Effector memory CD8-positive, alpha-beta T cell (primary cell): ENCODE data around the gene CCSAP.
A peak's percentile ranks its signal among the peaks of the same experiment; 100 is the strongest.
"Not testable (repeated sequence)": the region's sequence is repeated elsewhere in the genome, so short reads cannot be mapped to it uniquely, and the experiment has no call there.

ENCODE experiments used
- ATAC-seq: fragments of 150-1000 bp; cut with Tn5 transposase; replicated peaks from 2 replicates; pipeline ENCODE4 v1.10.0; 2021; ENCODE audit warnings: mild to moderate bottlenecking, moderate library complexity
- DNase-seq, 3 experiments: peaks; one replicate each; pipeline ENCODE4 v3.0.0; 2021
- H3K27ac Mint-ChIP-seq, 2 donors: one replicate each; pipeline ENCODE4 v1.8.0; 2022; ENCODE audit warnings: mild to moderate bottlenecking in 2 of 2, mixed read lengths in 2 of 2, moderate library complexity in 2 of 2
- H3K27me3 Mint-ChIP-seq, 2 donors: one replicate each; pipeline ENCODE4 v1.8.0; 2022; ENCODE audit warnings: mixed read lengths in 2 of 2
- H3K36me3 Mint-ChIP-seq: one replicate; pipeline ENCODE4 v1.8.0; 2022; ENCODE audit warnings: mild to moderate bottlenecking, moderate library complexity, mixed read lengths; ENCODE audit not compliant: insufficient read depth
- H3K4me1 Mint-ChIP-seq, 2 donors: one replicate each; pipeline ENCODE4 v1.8.0; 2022; ENCODE audit warnings: low read depth in 2 of 2, mixed read lengths in 2 of 2
- H3K4me3 Mint-ChIP-seq, 2 donors: one replicate each; pipeline ENCODE4 v1.8.0; 2022; ENCODE audit warnings: mild to moderate bottlenecking in 2 of 2, mixed read lengths in 2 of 2, moderate library complexity in 2 of 2
- H3K9me3 Mint-ChIP-seq, 2 donors: one replicate each; pipeline ENCODE4 v1.8.0; 2022; ENCODE audit warnings: mixed read lengths in 2 of 2

CCSAP gene

GRCh38 chr1:229328598-229329362, 14.1 kb downstream of the CCSAP start:
- no peak for ATAC-seq
- peaks cover 7 to 27% of the 10 kb centered on the region in 2 donors for H3K4me1 Mint-ChIP-seq
- H3K9me3 Mint-ChIP-seq = no peaks in the 10 kb centered on the region
- no peak for DNase-seq
- H3K27me3 Mint-ChIP-seq = no peaks in the 10 kb centered on the region
- no peak overlapping the region for H3K4me3 Mint-ChIP-seq
- peak overlapping the region; percentile 44 to 99 for H3K27ac Mint-ChIP-seq
- H3K36me3 Mint-ChIP-seq = peaks cover 37% of the 10 kb centered on the region

DNA sequence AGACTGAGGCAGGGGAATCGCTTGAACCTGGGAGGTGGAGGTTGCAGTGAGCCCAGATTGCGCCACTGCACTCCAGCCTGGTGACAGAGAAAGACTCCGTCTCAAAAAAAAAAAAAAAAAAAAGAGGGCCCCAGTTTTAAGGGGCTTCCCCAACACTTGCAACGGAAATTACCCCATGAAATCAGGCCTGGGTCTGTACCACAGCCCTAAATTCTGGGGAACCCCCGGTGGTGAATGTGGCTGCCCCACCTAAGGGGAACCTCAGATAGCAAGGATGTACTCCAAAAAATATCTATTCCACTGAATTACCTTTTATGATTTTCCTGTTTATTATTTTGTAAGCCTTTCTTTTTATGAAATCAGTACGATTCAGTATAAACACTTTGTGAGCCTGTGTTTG, 15.1 kb downstream of the CCSAP start:
- not testable (repeated sequence) for H3K9me3 Mint-ChIP-seq, H3K27me3 Mint-ChIP-seq
- peak; percentile 90 for ATAC-seq
- H3K4me3 Mint-ChIP-seq = peak overlapping the region in 1 of 2 donors; percentile 55
- peak in 2 of 3 experiments; percentile 44 to 50 for DNase-seq
- H3K4me1 Mint-ChIP-seq = peaks cover 7 to 27% of the 10 kb centered on the region in 2 donors
- peak overlapping the region in 1 of 2 donors; percentile 99 for H3K27ac Mint-ChIP-seq
- H3K36me3 Mint-ChIP-seq = peaks cover 43% of the 10 kb centered on the region

- H3K9me3 Mint-ChIP-seq = no peaks in the 10 kb centered on the region
- peaks cover 39% of the 10 kb centered on the region for H3K36me3 Mint-ChIP-seq
- H3K4me1 Mint-ChIP-seq = peaks cover 7 to 27% of the 10 kb centered on the region in 2 donors
- DNase-seq (peak in 1 of 3 experiments; percentile 11), ATAC-seq (peak; percentile 51)
- H3K4me3 Mint-ChIP-seq = peak overlapping the region in 1 of 2 donors; percentile 89
- no peaks in the 10 kb centered on the region for H3K27me3 Mint-ChIP-seq
- H3K27ac Mint-ChIP-seq = peak overlapping the region in 1 of 2 donors; percentile 99
Measured at GRCh38 chr1:229326601-229327000, 16.2 kb downstream of the CCSAP start.

DNA sequence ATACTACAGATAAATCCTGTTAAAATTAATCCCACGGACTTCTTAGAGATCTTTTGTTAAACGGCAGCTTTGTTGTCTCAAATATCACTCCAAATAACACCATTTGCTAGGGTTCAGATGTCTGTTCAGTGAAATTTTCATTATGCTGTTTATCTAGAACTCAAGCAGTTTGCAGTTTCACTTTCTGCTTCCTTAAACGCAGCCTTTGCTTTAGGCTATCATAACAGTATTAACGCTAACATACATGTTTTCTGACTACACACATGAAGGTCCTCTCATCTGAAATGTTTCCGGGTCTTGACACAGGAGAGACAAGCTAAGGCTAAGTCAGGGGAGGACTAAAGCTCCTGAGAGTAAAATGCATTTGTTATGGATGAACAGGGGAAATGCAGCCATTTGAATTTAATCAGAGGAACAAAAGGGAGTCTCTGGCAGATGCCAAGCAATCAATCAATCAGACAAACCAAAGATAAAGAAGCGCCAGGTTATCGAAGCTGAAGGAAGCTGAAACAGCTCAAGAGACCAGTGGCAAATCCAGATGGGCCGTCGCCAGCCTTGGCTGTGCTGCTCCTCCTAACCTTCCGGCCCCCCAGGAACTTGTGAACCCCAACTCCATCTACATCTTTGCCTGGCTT, 16.9 kb downstream of the CCSAP start:
- Mint-ChIP-seq H3K9me3 (no peaks in the 10 kb centered on the region), H3K4me3 (peak overlapping the region; percentile 16 to 89), H3K27me3 (no peaks in the 10 kb centered on the region), H3K36me3 (peaks cover 39% of the 10 kb centered on the region), H3K27ac (peak overlapping the region; percentile 11 to 99), H3K4me1 (peaks cover 7 to 27% of the 10 kb centered on the region in 2 donors)
- DNase-seq = no peak
- no peak for ATAC-seq

DNA sequence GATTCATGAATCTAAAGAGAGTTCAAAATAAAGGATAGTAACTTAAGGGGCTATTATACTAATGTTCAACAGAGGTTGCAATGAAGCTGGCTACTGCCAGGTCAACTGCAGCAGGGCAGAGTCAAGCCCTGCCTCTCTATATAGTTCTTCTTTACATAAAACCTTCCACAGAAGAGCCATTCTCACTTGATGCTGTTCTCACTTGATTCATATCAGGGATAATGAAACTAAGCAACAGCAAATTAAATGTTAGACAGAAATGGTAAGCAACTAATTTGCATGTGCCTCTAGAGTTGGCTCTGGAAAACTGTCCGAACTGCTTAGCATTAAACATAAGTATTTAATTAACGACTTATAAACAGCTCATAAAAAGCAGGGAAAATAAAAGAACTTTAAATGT, 17.4 kb downstream of the CCSAP start:
- Mint-ChIP-seq H3K9me3 (no peaks in the 10 kb centered on the region), H3K27ac (peak overlapping the region; percentile 11 to 99), H3K4me1 (peaks cover 7 to 27% of the 10 kb centered on the region in 2 donors), H3K27me3 (no peaks in the 10 kb centered on the region), H3K36me3 (peaks cover 45% of the 10 kb centered on the region), H3K4me3 (peak overlapping the region; percentile 16 to 89)
- ATAC-seq = no peak
- no peak for DNase-seq

GRCh38 chr1:229323885-229324553, 18.8 kb downstream of the CCSAP start:
- H3K27me3 Mint-ChIP-seq = no peaks in the 10 kb centered on the region
- no peaks in the 10 kb centered on the region for H3K9me3 Mint-ChIP-seq
- peaks cover 55% of the 10 kb centered on the region for H3K36me3 Mint-ChIP-seq
- ATAC-seq = no peak
- H3K27ac Mint-ChIP-seq = peak overlapping the region in 1 of 2 donors; percentile 99
- H3K4me1 Mint-ChIP-seq = peaks cover 3 to 22% of the 10 kb centered on the region in 2 donors
- H3K4me3 Mint-ChIP-seq = no peak overlapping the region
- no peak for DNase-seq

DNA sequence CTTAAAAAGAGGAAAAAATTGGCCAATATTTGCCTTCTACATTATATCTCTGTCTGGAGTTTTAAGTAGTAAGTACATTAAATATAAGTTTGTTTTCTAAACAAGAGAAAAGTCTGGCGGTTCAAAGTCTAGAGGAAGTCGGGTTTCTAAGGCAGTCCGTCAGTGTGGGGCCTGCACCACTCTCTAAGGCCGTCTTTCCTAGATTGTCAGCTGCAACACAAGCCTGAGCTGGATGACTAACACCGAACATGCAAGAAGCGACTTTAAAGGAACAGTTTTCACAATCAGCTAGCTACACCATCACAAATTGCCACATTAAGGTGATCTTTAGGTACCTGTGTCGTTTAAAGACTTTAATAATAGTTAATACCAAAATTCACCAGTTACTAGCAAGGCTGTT, 19.6 kb downstream of the CCSAP start:
- no peaks in the 10 kb centered on the region for H3K27me3 Mint-ChIP-seq
- DNase-seq (no peak), ATAC-seq (no peak)
- peaks cover 0 to 17% of the 10 kb centered on the region in 2 donors for H3K4me1 Mint-ChIP-seq
- no peak overlapping the region for H3K27ac Mint-ChIP-seq
- H3K36me3 Mint-ChIP-seq = peaks cover 57% of the 10 kb centered on the region
- H3K9me3 Mint-ChIP-seq = no peaks in the 10 kb centered on the region
- H3K4me3 Mint-ChIP-seq = no peak overlapping the region

GRCh38 chr1:229319487-229319886, 23.4 kb downstream of the CCSAP start:
- Mint-ChIP-seq H3K9me3 (no peaks in the 10 kb centered on the region), H3K27me3 (no peaks in the 10 kb centered on the region), H3K27ac (no peak overlapping the region), H3K4me1 (no peaks in the 10 kb centered on the region), H3K36me3 (peaks cover 36% of the 10 kb centered on the region), H3K4me3 (no peak overlapping the region)
- DNase-seq = no peak
- no peak for ATAC-seq

DNA sequence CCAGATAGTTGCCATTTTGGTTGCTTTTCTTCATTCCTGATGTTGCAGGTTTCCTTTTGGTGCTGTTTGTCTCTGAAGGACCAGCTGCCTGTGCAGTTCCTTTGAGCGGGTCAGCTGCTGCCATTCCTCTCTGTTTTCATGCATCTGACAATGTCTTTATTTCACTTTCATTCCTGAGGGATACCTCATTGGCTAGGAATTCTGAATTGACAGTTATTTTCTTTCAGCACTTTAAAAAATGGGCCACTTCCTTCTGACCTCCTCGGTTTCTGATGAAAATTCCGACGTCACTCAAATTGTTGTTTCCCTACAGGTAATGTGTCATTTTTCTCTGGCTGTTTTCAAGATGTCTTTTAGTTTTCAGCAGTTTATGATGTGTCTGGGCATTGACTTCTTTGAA, 24.8 kb downstream of the CCSAP start:
- Mint-ChIP-seq H3K27me3 (no peaks in the 10 kb centered on the region), H3K27ac (no peak overlapping the region), H3K4me3 (no peak overlapping the region), H3K36me3 (peaks cover 31% of the 10 kb centered on the region), H3K4me1 (no peaks in the 10 kb centered on the region), H3K9me3 (no peaks in the 10 kb centered on the region)
- ATAC-seq (no peak), DNase-seq (no peak)

DNA sequence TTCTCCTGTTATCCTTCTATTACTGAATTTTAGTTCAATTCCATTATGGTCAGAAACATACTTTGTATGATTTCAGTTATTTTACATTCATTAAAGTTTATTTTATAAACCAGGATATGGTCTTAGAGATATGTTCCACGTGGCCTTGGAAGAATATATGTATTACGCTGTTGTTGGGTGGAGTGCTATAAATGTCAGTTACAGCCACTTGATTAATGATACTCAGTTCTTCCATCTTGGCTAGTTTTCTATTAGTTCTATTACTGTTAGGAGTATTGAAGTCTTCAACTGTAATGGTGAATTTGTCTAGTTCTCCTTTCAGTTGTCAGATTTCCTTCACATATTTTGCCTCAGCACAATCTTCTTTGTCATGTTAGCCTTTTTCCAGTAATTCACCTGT, 26.7 kb downstream of the CCSAP start:
- no peak overlapping the region for H3K4me3 Mint-ChIP-seq
- no peaks in the 10 kb centered on the region for H3K27me3 Mint-ChIP-seq
- no peak for ATAC-seq
- no peak for DNase-seq
- no peak overlapping the region for H3K27ac Mint-ChIP-seq
- H3K4me1 Mint-ChIP-seq = peaks cover 0 to 1% of the 10 kb centered on the region in 2 donors
- no peaks in the 10 kb centered on the region for H3K9me3 Mint-ChIP-seq
- peaks cover 34% of the 10 kb centered on the region for H3K36me3 Mint-ChIP-seq

DNA sequence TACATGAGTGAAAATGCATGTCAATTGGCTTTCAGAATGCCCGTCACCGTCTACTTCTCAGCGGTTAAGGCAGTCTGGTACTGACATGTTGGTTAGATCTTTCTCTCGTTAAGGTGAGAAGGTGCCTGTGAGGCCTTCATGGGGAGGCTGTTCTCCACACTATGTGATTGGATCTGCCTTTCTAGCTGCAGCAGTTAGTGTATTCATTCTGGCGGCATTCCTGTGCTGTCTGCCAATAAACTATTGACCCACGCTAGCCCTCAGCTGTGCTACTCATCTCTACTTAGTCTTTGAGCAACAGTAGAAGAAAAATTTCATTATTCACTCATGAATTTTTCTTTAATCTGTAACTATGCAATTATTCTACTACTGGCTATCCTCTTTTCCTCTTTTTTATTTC, 32.0 kb downstream of the CCSAP start:
- Mint-ChIP-seq H3K4me1 (peaks cover 0 to 6% of the 10 kb centered on the region in 2 donors), H3K36me3 (peaks cover 31% of the 10 kb centered on the region), H3K27me3 (no peaks in the 10 kb centered on the region), H3K27ac (no peak overlapping the region), H3K4me3 (no peak overlapping the region), H3K9me3 (no peaks in the 10 kb centered on the region)
- ATAC-seq = no peak
- no peak for DNase-seq

DNA sequence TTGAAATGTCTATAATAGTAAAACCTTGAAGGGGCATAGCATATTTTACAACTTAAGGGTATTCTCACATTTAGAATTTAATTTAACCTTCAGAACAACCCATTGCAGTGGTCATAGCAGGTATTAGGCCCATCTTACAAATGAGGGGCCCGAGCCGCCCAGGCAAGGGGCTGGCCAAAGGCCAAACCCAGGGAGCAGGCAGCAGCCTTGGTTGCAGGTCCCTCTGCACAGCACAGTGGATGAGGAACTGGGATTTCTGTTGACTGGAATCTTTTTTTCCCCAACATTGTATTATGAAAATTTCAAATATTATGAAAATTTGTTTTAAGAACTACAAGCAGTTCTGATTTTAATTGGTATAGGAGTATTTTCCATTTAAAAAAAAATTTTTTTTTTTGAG, 33.2 kb downstream of the CCSAP start:
- H3K27ac Mint-ChIP-seq = peak overlapping the region in 1 of 2 donors; percentile 49
- no peaks in the 10 kb centered on the region for H3K27me3 Mint-ChIP-seq
- peaks cover 0 to 6% of the 10 kb centered on the region in 2 donors for H3K4me1 Mint-ChIP-seq
- H3K36me3 Mint-ChIP-seq = peaks cover 36% of the 10 kb centered on the region
- ATAC-seq (no peak), DNase-seq (no peak)
- no peak overlapping the region for H3K4me3 Mint-ChIP-seq
- no peaks in the 10 kb centered on the region for H3K9me3 Mint-ChIP-seq

GRCh38 chr1:229309074-229309473, 33.8 kb downstream of the CCSAP start:
- H3K4me1 Mint-ChIP-seq = peaks cover 0 to 6% of the 10 kb centered on the region in 2 donors
- peaks cover 42% of the 10 kb centered on the region for H3K36me3 Mint-ChIP-seq

More at GRCh38 chr1:229309074-229309473, 33.8 kb downstream of the CCSAP start:
- Mint-ChIP-seq H3K4me3 (no peak overlapping the region), H3K27ac (peak overlapping the region in 1 of 2 donors; percentile 49), H3K27me3 (no peaks in the 10 kb centered on the region), H3K9me3 (no peaks in the 10 kb centered on the region)
- DNase-seq = no peak
- no peak for ATAC-seq
